ENCODE data around the gene STXBP2.

Gene STXBP2

DNA sequence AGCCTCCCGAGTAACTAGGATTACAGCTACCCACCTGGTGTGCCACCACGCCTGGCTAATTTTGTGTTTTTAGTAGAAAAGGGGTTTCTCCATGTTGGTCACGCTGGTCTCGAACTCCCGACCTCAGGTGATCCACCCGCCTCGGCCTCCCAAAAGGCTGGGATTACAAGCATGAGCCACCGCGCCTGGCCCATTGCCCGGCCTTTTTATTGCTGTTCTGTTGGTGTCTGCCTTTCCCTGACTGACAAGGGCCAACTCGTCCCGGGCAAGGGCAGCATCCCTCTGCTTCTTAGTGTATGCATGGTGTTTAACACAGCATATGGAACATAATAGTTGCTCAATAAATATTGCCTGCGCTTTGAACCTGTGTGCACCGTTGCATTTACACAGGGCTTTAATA is 25.7 kb downstream of the STXBP2 start:
- no peaks in the 10 kb centered on the region for H3K36me3 ChIP-seq (ENCODE audit: low read length)
- H3K27me3 ChIP-seq (ENCODE audit: low read length), result no peaks in the 10 kb centered on the region

DNA sequence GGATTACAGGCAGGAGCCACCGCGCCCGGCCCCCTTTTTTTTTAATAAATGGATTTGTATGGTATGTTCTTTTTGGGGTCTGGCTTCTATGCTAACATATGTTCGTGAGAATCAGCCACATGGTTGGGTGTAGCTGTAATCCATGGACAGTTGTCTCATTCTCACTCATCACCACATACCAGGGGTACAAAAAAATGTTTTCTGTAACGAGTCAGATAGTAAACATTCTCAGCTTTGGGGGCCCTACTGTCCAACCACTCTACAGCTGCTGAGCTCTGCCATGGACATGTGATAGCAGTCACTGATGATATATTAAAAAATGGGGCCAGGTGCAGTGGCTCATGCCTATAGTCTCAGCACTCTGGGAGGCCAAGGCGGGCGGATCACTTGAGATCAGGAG is 26.8 kb downstream of the STXBP2 start:
- TF ChIP-seq, protein P1, sequence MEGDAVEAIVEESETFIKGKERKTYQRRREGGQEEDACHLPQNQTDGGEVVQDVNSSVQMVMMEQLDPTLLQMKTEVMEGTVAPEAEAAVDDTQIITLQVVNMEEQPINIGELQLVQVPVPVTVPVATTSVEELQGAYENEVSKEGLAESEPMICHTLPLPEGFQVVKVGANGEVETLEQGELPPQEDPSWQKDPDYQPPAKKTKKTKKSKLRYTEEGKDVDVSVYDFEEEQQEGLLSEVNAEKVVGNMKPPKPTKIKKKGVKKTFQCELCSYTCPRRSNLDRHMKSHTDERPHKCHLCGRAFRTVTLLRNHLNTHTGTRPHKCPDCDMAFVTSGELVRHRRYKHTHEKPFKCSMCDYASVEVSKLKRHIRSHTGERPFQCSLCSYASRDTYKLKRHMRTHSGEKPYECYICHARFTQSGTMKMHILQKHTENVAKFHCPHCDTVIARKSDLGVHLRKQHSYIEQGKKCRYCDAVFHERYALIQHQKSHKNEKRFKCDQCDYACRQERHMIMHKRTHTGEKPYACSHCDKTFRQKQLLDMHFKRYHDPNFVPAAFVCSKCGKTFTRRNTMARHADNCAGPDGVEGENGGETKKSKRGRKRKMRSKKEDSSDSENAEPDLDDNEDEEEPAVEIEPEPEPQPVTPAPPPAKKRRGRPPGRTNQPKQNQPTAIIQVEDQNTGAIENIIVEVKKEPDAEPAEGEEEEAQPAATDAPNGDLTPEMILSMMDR (IDR thresholded peaks at IDR 0.05; ENCODE audit: insufficient read depth, low read length, poor library complexity, severe bottlenecking), result no peak
- TF ChIP-seq EZH2phosphoT487 (conservative IDR thresholded peaks at IDR 0.05; ENCODE audit: low read length), result no peak
- no peak overlapping the region for H2AFZ ChIP-seq (ENCODE audit: low read depth, low read length, severe bottlenecking)
- no peaks in the 10 kb centered on the region for H3F3A ChIP-seq (ENCODE audit: insufficient read depth)
- no peaks in the 10 kb centered on the region for H3K9me3 ChIP-seq (ENCODE audit: insufficient read depth, low read length)
- H3K4me2 ChIP-seq (ENCODE audit: low read depth, low read length, poor library complexity, severe bottlenecking), result no peak overlapping the region
- no peak overlapping the region for H3K4me3 ChIP-seq (ENCODE audit: insufficient read depth, low read length, poor library complexity, severe bottlenecking)
- no peaks in the 10 kb centered on the region for H3K36me3 ChIP-seq (ENCODE audit: low read length)
- H4K20me1 ChIP-seq (ENCODE audit: low read depth, low read length), result no peaks in the 10 kb centered on the region
- H3K9me2 ChIP-seq (replicated peaks; ENCODE audit: insufficient read depth, low read length), result no peaks in the 10 kb centered on the region
- H3K27me3 ChIP-seq (ENCODE audit: low read length), result no peaks in the 10 kb centered on the region
- H3K79me2 ChIP-seq (ENCODE audit: insufficient read depth, low read length), result no peaks in the 10 kb centered on the region
- H3K27ac ChIP-seq (ENCODE audit: low read depth, low read length), result no peak overlapping the region
- H3K9ac ChIP-seq (ENCODE audit: low read length), result no peak overlapping the region

More for the DNA sequence above, 25.7 kb downstream of the STXBP2 start:
- H3K4me2 ChIP-seq (ENCODE audit: low read depth, low read length, poor library complexity, severe bottlenecking), result no peak overlapping the region
- no peaks in the 10 kb centered on the region for H3F3A ChIP-seq (ENCODE audit: insufficient read depth)
- H3K9ac ChIP-seq (ENCODE audit: low read length), result no peak overlapping the region
- no peaks in the 10 kb centered on the region for H3K9me3 ChIP-seq (ENCODE audit: insufficient read depth, low read length)
- no peaks in the 10 kb centered on the region for H3K79me2 ChIP-seq (ENCODE audit: insufficient read depth, low read length)
- H2AFZ ChIP-seq (ENCODE audit: low read depth, low read length, severe bottlenecking), result no peak overlapping the region
- no peaks in the 10 kb centered on the region for H4K20me1 ChIP-seq (ENCODE audit: low read depth, low read length)
- no peak for TF ChIP-seq EZH2phosphoT487 (conservative IDR thresholded peaks at IDR 0.05; ENCODE audit: low read length)
- TF ChIP-seq, protein P1 (IDR thresholded peaks at IDR 0.05; ENCODE audit: insufficient read depth, low read length, poor library complexity, severe bottlenecking), result no peak
- no peak overlapping the region for H3K4me3 ChIP-seq (ENCODE audit: insufficient read depth, low read length, poor library complexity, severe bottlenecking)
- no peak overlapping the region for H3K27ac ChIP-seq (ENCODE audit: low read depth, low read length)
- no peaks in the 10 kb centered on the region for H3K9me2 ChIP-seq (replicated peaks; ENCODE audit: insufficient read depth, low read length)

DNA sequence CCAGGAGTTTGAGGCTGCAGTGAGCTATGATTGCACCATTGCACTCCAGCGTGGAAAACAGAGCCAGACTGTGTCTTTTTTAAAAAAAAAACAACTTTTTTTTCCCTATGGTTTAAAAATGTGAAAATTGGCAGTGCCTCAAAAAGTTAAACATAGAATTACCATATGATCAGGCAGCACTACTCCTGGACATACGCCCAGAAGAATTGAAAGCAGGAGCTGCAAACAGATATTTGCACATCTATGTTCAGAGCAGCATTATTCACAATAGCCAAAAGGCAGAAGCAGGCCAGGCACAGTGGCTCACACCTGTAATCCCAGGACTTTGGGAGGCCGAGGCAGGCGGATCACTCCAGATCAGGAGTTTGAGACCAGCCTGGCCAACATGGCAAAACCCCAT is 28.2 kb downstream of the STXBP2 start:
- H3K36me3 ChIP-seq (ENCODE audit: low read length), result no peaks in the 10 kb centered on the region
- no peaks in the 10 kb centered on the region for H4K20me1 ChIP-seq (ENCODE audit: low read depth, low read length)
- no peaks in the 10 kb centered on the region for H3K27me3 ChIP-seq (ENCODE audit: low read length)
- no peaks in the 10 kb centered on the region for H3K79me2 ChIP-seq (ENCODE audit: insufficient read depth, low read length)
- no peak overlapping the region for H3K4me2 ChIP-seq (ENCODE audit: low read depth, low read length, poor library complexity, severe bottlenecking)
- no peaks in the 10 kb centered on the region for H3F3A ChIP-seq (ENCODE audit: insufficient read depth)
- H3K9me2 ChIP-seq (replicated peaks; ENCODE audit: insufficient read depth, low read length), result no peaks in the 10 kb centered on the region
- H3K9me3 ChIP-seq (ENCODE audit: insufficient read depth, low read length), result no peaks in the 10 kb centered on the region
- no peak overlapping the region for H3K9ac ChIP-seq (ENCODE audit: low read length)
- no peak overlapping the region for H3K4me3 ChIP-seq (ENCODE audit: insufficient read depth, low read length, poor library complexity, severe bottlenecking)
- H3K27ac ChIP-seq (ENCODE audit: low read depth, low read length), result no peak overlapping the region
- TF ChIP-seq EZH2phosphoT487 (conservative IDR thresholded peaks at IDR 0.05; ENCODE audit: low read length), result no peak
- TF ChIP-seq, protein P1 (IDR thresholded peaks at IDR 0.05; ENCODE audit: insufficient read depth, low read length, poor library complexity, severe bottlenecking), result no peak
- no peak overlapping the region for H2AFZ ChIP-seq (ENCODE audit: low read depth, low read length, severe bottlenecking)
